H1 (cell line): ENCODE data around the gene CRAT. TPM values are rescaled to one million over a fixed set of nuclear protein-coding genes. Genes with fewer than 3 reads are reported as not detected.

Experiments used
- CREB1 ChIP-seq: IDR thresholded peaks from 2 replicates; pipeline ENCODE4 v1.6.1; 2012; ENCODE audit warnings: inconsistent platforms
- JUN ChIP-seq: IDR thresholded peaks from 2 replicates; pipeline ENCODE4 v1.6.1; 2011; ENCODE audit warnings: low read depth, mild to moderate bottlenecking, improper control_type of control experiment, low read length
- SAP30 ChIP-seq: fragments of 300-600 bp; sonication (generic); IDR thresholded peaks from 2 replicates; pipeline ENCODE4 v1.7.1; 2012; ENCODE audit warnings: low read length, moderate library complexity, mild to moderate bottlenecking, inconsistent platforms; ENCODE audit not compliant: insufficient read depth, insufficient replicate concordance
- polyA plus RNA-seq, 7 experiments: library from polyadenylated mRNA; depleted of rRNA in 3 of 7; stranded (reverse) in 5 of 7; unstranded in 2 of 7; fragments of >200 nt in 5 of 7; fragments of 200-250 nt in 2 of 7; gene quantifications; 1 replicate in 5 of 7; 2 replicates in 1 of 7; 4 replicates in 1 of 7; pipeline versions ENCODE4 v1.2.1 to v1.2.3, GENCODE V29; 2011 to 2013; ENCODE audit warnings: missing spikeins in 2 of 7, mixed read lengths in 2 of 7
- total RNA-seq: library from RNA; stranded (reverse); fragmentation: NEBNext Ultra II Directional; extraction: Animal tissue kit (Norgen Biotek cat#: 25700); gene quantifications from 2 replicates; pipeline ENCODE4 v1.2.1, GENCODE V29; 2021

CRAT gene
- total and polyA plus RNA-seq, 2 of the 8 experiments (the other 6 are each of a cell fraction or from before 2014, with no cell fraction given) = 8.2 to 17.3 TPM

DNA sequence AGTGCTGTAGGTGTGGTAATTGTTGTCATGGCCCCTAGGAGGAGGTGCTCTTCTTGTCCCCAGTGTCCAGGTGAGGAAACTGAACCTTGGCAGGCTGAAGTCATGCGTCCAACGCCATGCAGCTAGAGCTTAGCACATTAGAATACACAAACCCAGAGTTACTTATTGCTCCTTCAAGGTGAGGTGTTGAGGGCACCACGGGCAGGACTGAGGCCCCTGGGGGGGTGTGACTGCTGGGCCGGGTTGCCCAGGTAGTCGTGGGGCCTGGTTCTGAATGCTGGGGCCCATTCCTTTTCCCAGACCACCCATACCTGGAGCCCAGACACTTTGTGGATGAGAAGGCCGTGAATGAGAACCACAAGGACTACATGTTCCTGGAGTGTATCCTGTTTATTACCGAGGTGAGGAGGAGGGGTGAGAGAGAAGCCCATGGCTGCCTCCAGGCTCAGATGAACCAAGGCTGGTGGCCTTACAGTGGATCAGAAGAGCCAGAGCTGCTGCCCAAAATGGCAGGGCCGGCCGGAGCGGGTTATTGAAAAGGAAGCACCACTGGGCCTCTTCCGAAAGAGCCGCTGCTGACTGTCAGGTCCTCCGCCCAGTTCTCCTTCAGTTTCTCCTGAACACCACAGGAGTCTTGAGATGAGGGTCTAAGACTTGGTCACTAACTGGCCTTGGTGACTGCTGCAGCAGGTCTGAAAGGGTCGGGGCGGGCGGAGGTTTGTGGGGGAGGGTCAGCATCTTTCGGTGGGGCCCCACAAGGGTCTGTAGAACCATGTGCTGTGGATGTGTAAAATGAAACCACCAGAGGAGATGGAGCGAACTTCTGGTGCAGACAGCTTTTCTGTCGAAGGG is 26.9 kb upstream of the CRAT start (continued):
- TF ChIP-seq SAP30 (no peak), CREB1 (no peak), JUN (no peak)
